ENCODE measurements around the gene BHLHA9.
A peak's percentile ranks its signal among the peaks of the same experiment; 100 is the strongest.

Gene BHLHA9

GRCh38 chr17:1251866-1252608, 18.2 kb upstream of the BHLHA9 start:
- TF ChIP-seq CTCF (conservative IDR thresholded peaks at IDR 0.05; ENCODE audit: low read depth, low read length): no peak
- no peak for DNase-seq (ENCODE audit: low read depth)
- no peak overlapping the region for H3K4me3 ChIP-seq (ENCODE audit: low read depth, low read length)

DNA sequence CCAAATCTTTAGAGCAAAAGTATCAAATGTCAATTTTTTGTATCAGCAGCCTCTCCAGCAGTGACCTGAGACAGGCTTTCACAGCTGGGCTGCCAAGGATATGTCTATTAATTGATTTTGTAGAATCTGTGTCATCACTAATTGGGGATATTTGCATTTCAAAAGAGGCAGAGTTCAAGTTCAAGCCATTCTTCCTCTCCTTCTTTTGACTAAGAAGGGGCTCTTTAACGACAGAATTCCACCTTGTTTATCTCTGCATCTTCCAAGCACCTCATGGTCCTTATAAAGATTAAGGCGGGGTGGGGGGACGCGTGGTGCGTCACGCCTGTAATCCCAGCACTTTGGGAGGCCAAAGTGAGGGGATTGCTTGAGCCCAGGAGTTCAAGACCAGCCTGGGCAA, 15.2 kb upstream of the BHLHA9 start:
- no peak for TF ChIP-seq CTCF (conservative IDR thresholded peaks at IDR 0.05; ENCODE audit: low read depth, low read length)
- no peak overlapping the region for H3K4me3 ChIP-seq (ENCODE audit: low read depth, low read length)
- DNase-seq (ENCODE audit: low read depth): no peak

GRCh38 chr17:1256699-1257098, 13.5 kb upstream of the BHLHA9 start:
- no peak for TF ChIP-seq CTCF (conservative IDR thresholded peaks at IDR 0.05; ENCODE audit: low read depth, low read length)
- H3K4me3 ChIP-seq (ENCODE audit: low read depth, low read length): no peak overlapping the region
- no peak for DNase-seq (ENCODE audit: low read depth)

- DNase-seq (ENCODE audit: low read depth): no peak
- TF ChIP-seq CTCF (conservative IDR thresholded peaks at IDR 0.05; ENCODE audit: low read depth, low read length): no peak
- H3K4me3 ChIP-seq (ENCODE audit: low read depth, low read length): peak overlapping the region; percentile 61
Observed at GRCh38 chr17:1260086-1260769, 10.0 kb upstream of the BHLHA9 start.

- H3K4me3 ChIP-seq (ENCODE audit: low read depth, low read length): no peak overlapping the region
- no peak for TF ChIP-seq CTCF (conservative IDR thresholded peaks at IDR 0.05; ENCODE audit: low read depth, low read length)
- DNase-seq (ENCODE audit: low read depth): no peak
Observed at GRCh38 chr17:1260770-1261161, 9.5 kb upstream of the BHLHA9 start.

DNA sequence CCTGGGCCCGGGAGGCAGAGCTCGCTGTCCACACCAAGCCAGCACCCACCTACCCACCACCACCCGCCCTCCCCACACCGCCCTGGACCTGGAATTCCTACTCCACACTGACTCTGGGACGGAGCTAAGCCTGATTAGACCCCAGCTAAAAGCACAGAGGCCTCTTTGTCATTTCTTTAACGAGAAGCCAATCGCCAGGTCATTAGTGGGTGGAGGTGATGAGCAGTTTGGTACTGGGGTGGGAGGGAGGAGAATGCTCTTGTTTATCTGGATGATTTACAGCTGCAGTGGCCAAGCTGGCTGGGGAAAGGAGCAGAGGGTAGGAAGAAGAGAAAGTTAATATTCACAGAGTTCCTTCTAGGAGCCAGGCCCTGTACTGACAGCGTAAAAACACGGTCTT, 6.0 kb upstream of the BHLHA9 start:
- no peak for TF ChIP-seq CTCF (conservative IDR thresholded peaks at IDR 0.05; ENCODE audit: low read depth, low read length)
- H3K4me3 ChIP-seq (ENCODE audit: low read depth, low read length): no peak overlapping the region
- no peak for DNase-seq (ENCODE audit: low read depth)

Measured in choroid plexus epithelial cell (primary cell).